HEK293 (cell line): ENCODE measurements around the gene WDR38.

Source experiments
- CTCF ChIA-PET: fragments of 350-600 bp; formaldehyde crosslinking; extraction: SDS; loops from one replicate; lab custom pipeline; 2021; ENCODE audit warnings: antibody characterized with exemption; lab: Yijun Ruan, JAX
- POLR2A ChIA-PET: fragments of 300-600 bp; formaldehyde crosslinking; extraction: SDS; loops from one replicate; lab custom pipeline; 2020; ENCODE audit warnings: antibody characterized with exemption, inconsistent platforms; lab: Yijun Ruan, JAX
- H3K27ac ChIP-seq: fragments of 200-500 bp; sonication (Bioruptor generic); 2 replicates; pipeline ENCODE4 v1.5.1; 2014; ENCODE audit warnings: low read depth, low read length, control low read depth, inconsistent platforms; ENCODE audit errors: extremely low read depth
- H3K36me3 ChIP-seq, 2 experiments: fragments of 200-500 bp in 1 of 2; sonication (Bioruptor generic) in 1 of 2; 1 replicate in 1 of 2; 2 replicates in 1 of 2; pipeline ENCODE4 v1.5.1; 2014 to 2017; ENCODE audit warnings: inconsistent platforms in 2 of 2, low read length in 2 of 2; ENCODE audit not compliant: control insufficient read depth in 2 of 2, insufficient read depth in 1 of 2
- H3K4me1 ChIP-seq: fragments of 200-500 bp; sonication (Bioruptor generic); 2 replicates; pipeline ENCODE4 v1.5.1; 2014; ENCODE audit warnings: mild to moderate bottlenecking, low read length, inconsistent platforms; ENCODE audit not compliant: control insufficient read depth, insufficient read depth
- H3K4me3 ChIP-seq: 2 replicates; pipeline ENCODE4 v1.5.1; 2011; ENCODE audit warnings: low read depth, mild to moderate bottlenecking, control low read depth, low read length, moderate library complexity
- H3K9me3 ChIP-seq: fragments of 200-500 bp; sonication (Bioruptor generic); 2 replicates; pipeline ENCODE4 v1.5.1; 2014; ENCODE audit warnings: low read depth, low read length, inconsistent platforms; ENCODE audit not compliant: control insufficient read depth, insufficient read depth
- BCL11A ChIP-seq: fragments of 450-650 bp; formaldehyde crosslinking; IDR thresholded peaks from 2 replicates; pipeline ENCODE4 v1.5.1; 2016; ENCODE audit warnings: low read depth, missing biosample characterization, missing genetic modification characterization
- ELK4 ChIP-seq: IDR thresholded peaks from 2 replicates; pipeline ENCODE4 v1.6.1; 2011; ENCODE audit warnings: mild to moderate bottlenecking, low read depth, low read length, borderline replicate concordance
- INSM2 ChIP-seq: fragments of 450-650 bp; formaldehyde crosslinking; IDR thresholded peaks from 2 replicates; pipeline ENCODE4 v1.5.1; 2016; ENCODE audit warnings: missing biosample characterization, missing genetic modification characterization
- KLF10 ChIP-seq: fragments of 450-650 bp; IDR thresholded peaks from 2 replicates; pipeline ENCODE4 v1.5.1; 2018; ENCODE audit warnings: missing biosample characterization, mild to moderate bottlenecking, missing genetic modification characterization
- PRDM1 ChIP-seq: fragments of 450-650 bp; formaldehyde crosslinking; IDR thresholded peaks from 2 replicates; pipeline ENCODE4; 2016; ENCODE audit warnings: missing biosample characterization, missing genetic modification characterization
- PRDM4 ChIP-seq: fragments of 450-650 bp; formaldehyde crosslinking; IDR thresholded peaks from 2 replicates; pipeline ENCODE4 v1.5.1; 2017; ENCODE audit warnings: missing biosample characterization, missing genetic modification characterization
- PRDM6 ChIP-seq: fragments of 450-650 bp; formaldehyde crosslinking; IDR thresholded peaks from 2 replicates; pipeline ENCODE4 v1.5.1; 2017; ENCODE audit warnings: missing biosample characterization, missing genetic modification characterization
- SALL2 ChIP-seq: fragments of 450-650 bp; formaldehyde crosslinking; IDR thresholded peaks from 2 replicates; pipeline ENCODE4 v1.5.0; 2017; ENCODE audit warnings: missing biosample characterization, mild to moderate bottlenecking, missing genetic modification characterization, borderline replicate concordance
- SETDB1 ChIP-seq: IDR thresholded peaks from one replicate; pipeline ENCODE4 v1.6.1; 2017; ENCODE audit warnings: mild to moderate bottlenecking, low read length, moderate library complexity, mixed read lengths; ENCODE audit not compliant: insufficient read length
- ZBTB17 ChIP-seq: fragments of 450-650 bp; formaldehyde crosslinking; IDR thresholded peaks from 2 replicates; pipeline ENCODE4 v1.5.1; 2016; ENCODE audit warnings: missing biosample characterization, missing genetic modification characterization
- ZBTB7A ChIP-seq: fragments of 450-650 bp; formaldehyde crosslinking; IDR thresholded peaks from 2 replicates; pipeline ENCODE4 v1.5.1; 2016; ENCODE audit warnings: low read depth, missing biosample characterization, missing genetic modification characterization
- ZFHX2 ChIP-seq: fragments of 450-650 bp; formaldehyde crosslinking; conservative IDR thresholded peaks from 2 replicates; pipeline ENCODE4 v1.5.1; 2016; ENCODE audit warnings: missing biosample characterization, missing genetic modification characterization
- ZNF148 ChIP-seq: fragments of 450-650 bp; formaldehyde crosslinking; IDR thresholded peaks from 2 replicates; pipeline ENCODE4 v1.5.0; 2017; ENCODE audit warnings: missing biosample characterization, missing genetic modification characterization, borderline replicate concordance
- ZNF302 ChIP-seq: fragments of 450-650 bp; formaldehyde crosslinking; IDR thresholded peaks from 2 replicates; pipeline ENCODE4 v1.5.1; 2016; ENCODE audit warnings: missing biosample characterization, missing genetic modification characterization, low read depth
- ZNF366 ChIP-seq: fragments of 450-650 bp; formaldehyde crosslinking; conservative IDR thresholded peaks from 2 replicates; pipeline ENCODE4 v1.5.1; 2016; ENCODE audit warnings: missing biosample characterization, missing genetic modification characterization
- ZNF394 ChIP-seq: fragments of 450-650 bp; formaldehyde crosslinking; IDR thresholded peaks from 2 replicates; pipeline ENCODE4 v1.5.1; 2016; ENCODE audit warnings: missing biosample characterization, missing genetic modification characterization, mild to moderate bottlenecking, moderate library complexity, borderline replicate concordance
- ZNF398 ChIP-seq: fragments of 450-650 bp; formaldehyde crosslinking; IDR thresholded peaks from 2 replicates; pipeline ENCODE4 v1.5.1; 2017; ENCODE audit warnings: missing biosample characterization, missing genetic modification characterization
- ZNF596 ChIP-seq: fragments of 450-650 bp; IDR thresholded peaks from 2 replicates; pipeline ENCODE4 v1.5.0; 2018; ENCODE audit warnings: missing biosample characterization, mild to moderate bottlenecking, missing genetic modification characterization, moderate library complexity
- ZNF776 ChIP-seq: fragments of 450-650 bp; formaldehyde crosslinking; IDR thresholded peaks from 2 replicates; pipeline ENCODE4 v1.5.0; 2017; ENCODE audit warnings: missing biosample characterization, missing genetic modification characterization, borderline replicate concordance
- ZNF791 ChIP-seq: fragments of 450-650 bp; formaldehyde crosslinking; IDR thresholded peaks from 2 replicates; pipeline ENCODE4 v1.5.1; 2016; ENCODE audit warnings: missing biosample characterization, missing genetic modification characterization
- ZNF837 ChIP-seq: fragments of 450-650 bp; formaldehyde crosslinking; IDR thresholded peaks from 2 replicates; pipeline ENCODE4 v1.5.1; 2016; ENCODE audit warnings: missing biosample characterization, missing genetic modification characterization
- ZSCAN23 ChIP-seq: fragments of 450-650 bp; formaldehyde crosslinking; IDR thresholded peaks from 2 replicates; pipeline ENCODE4 v1.5.1; 2016; ENCODE audit warnings: missing biosample characterization, missing genetic modification characterization

The WDR38 gene

GRCh38 chr9:124828489-124829333 is 24.5 kb upstream of the WDR38 start:
- ChIA-PET POLR2A (interaction anchor here (0.6 to 1.5 kb wide), 3 partner anchors 16 to 1323 kb away, joined by 3 read pairs; no protein-coding TSS in a partner anchor), CTCF (interaction anchor here (0.6 to 31.1 kb wide), 6 partner anchors 11 to 516 kb away, joined by 3 to 1257 read pairs (median 6); partner anchors contain the start of genes NR6A1 and OLFML2A)
- Histone ChIP-seq H3K4me3 (no peak overlapping the region), H3K4me1 (peaks cover 3% of the 10 kb centered on the region), H3K9me3 (no peaks in the 10 kb centered on the region), H3K27ac (no peak overlapping the region), H3K36me3 (no peaks in the 10 kb centered on the region)
- TF ChIP-seq SETDB1: no peak
- TF ChIP-seq ZFHX2 (tag by site-specific recombination): no peak
- 0 out of 2 replicates have a peak, but pooled peaks have one; percentile 6 for TF ChIP-seq ZNF148
- TF ChIP-seq PRDM1 (tag by site-specific recombination): peak; percentile 98
- 0 out of 2 replicates have a peak, but pooled peaks have one; percentile 44 for TF ChIP-seq ZSCAN23 (tag by site-specific recombination)
- TF ChIP-seq ZNF776 (tag by site-specific recombination): 0 out of 2 replicates have a peak, but pooled peaks have one; percentile 12
- TF ChIP-seq ZNF394 (tag by site-specific recombination): no peak
- TF ChIP-seq ZNF366: peak; percentile 97
- peak; percentile 82; the same call in 1 of the 2 replicates for TF ChIP-seq ZNF596
- TF ChIP-seq SALL2 (tag by site-specific recombination): peak; percentile 10; the same call in 1 of the 2 replicates
- TF ChIP-seq ZBTB17: peak; percentile 41; the same call in 1 of the 2 replicates
- TF ChIP-seq INSM2: no peak

GRCh38 chr9:124829334-124829669 is 24.0 kb upstream of the WDR38 start:
- POLR2A ChIA-PET: interaction anchor here (0.7 to 1.5 kb wide), 3 partner anchors 12 to 1323 kb away, joined by 3 read pairs; no protein-coding TSS in a partner anchor
- Histone ChIP-seq H3K36me3 (no peaks in the 10 kb centered on the region), H3K4me3 (no peak overlapping the region), H3K4me1 (peaks cover 3% of the 10 kb centered on the region), H3K27ac (no peak overlapping the region), H3K9me3 (no peaks in the 10 kb centered on the region)
- CTCF ChIA-PET: interaction anchor here (0.6 to 31.1 kb wide), 5 partner anchors 11 to 53 kb away, joined by 3 to 1257 read pairs (median 6); partner anchors contain the start of genes NR6A1 and OLFML2A
- TF ChIP-seq PRDM4 (tag by site-specific recombination): no peak
- TF ChIP-seq ZNF837: no peak
- TF ChIP-seq ZNF398 (tag by site-specific recombination): no peak
- no peak for TF ChIP-seq PRDM6 (tag by site-specific recombination)
- no peak for TF ChIP-seq BCL11A (tag by site-specific recombination)
- TF ChIP-seq ELK4: no peak
- TF ChIP-seq KLF10 (tag by site-specific recombination): no peak
- TF ChIP-seq ZNF302: no peak
- TF ChIP-seq ZNF791 (tag by site-specific recombination): no peak
- no peak for TF ChIP-seq ZBTB7A
